K562 (cell line): ENCODE data around the gene SLC6A13. TPM values are rescaled to one million over a fixed set of nuclear protein-coding genes. Genes with fewer than 3 reads are reported as not detected.

Source experiments
- ATAC-seq: fragments of 200-7000 bp; cut with Tn5 transposase; 3 replicates; pipeline ENCODE4 v1.9.1; 2020; ENCODE audit warnings: moderate library complexity
- BruUV-seq: library from RNA; stranded (reverse); fragments of 400-500 nt; replicated peaks from 2 replicates; lab custom pipeline; 2021; lab: Mats Ljungman, UMichigan
- CTCF ChIA-PET: fragments of 300-600 bp; formaldehyde crosslinking; extraction: SDS; loops from one replicate; lab custom pipeline; 2021; ENCODE audit warnings: low intra/inter-chr PET ratio; lab: Yijun Ruan, JAX
- POLR2A ChIA-PET: fragments of 300-600, 350-650 bp; sonication (Branson Sonifier 250); formaldehyde crosslinking; extraction: SDS; loops from one replicate; lab custom pipeline; 2021; ENCODE audit warnings: antibody characterized with exemption, inconsistent platforms; lab: Yijun Ruan, JAX
- DNase-seq, 4 experiments: peaks; one replicate each; pipeline versions ENCODE4 v3.0.0 to v3.0.0-alpha.2; 2011 to 2018; ENCODE audit warnings: low spot score in 3 of 4, mixed read lengths in 3 of 4; ENCODE audit errors: extremely low read depth in 1 of 4
- FAIRE-seq: peaks from 2 replicates; lab custom pipeline; 2011; peaks lifted over from hg19 to GRCh38; lab: Jason Lieb, UNC
- H2AFZ ChIP-seq: 2 replicates; pipeline ENCODE4 v1.6.0; 2011; ENCODE audit warnings: low read depth, low read length, control low read depth, inconsistent platforms
- H3K27ac ChIP-seq: fragments of 200-600 bp; 3 replicates; pipeline ENCODE4 v1.8.0; 2011; ENCODE audit warnings: low read depth, mild to moderate bottlenecking, control low read depth, inconsistent platforms, low read length, moderate library complexity, mixed read lengths; ENCODE audit errors: extremely low read depth
- H3K27me3 ChIP-seq, 2 experiments: fragments of 300-600 bp in 1 of 2; 2 replicates in 1 of 2; 3 replicates in 1 of 2; pipeline versions ENCODE4 v1.6.0 to v1.8.0; 2011; ENCODE audit warnings: inconsistent platforms in 2 of 2, low read length in 2 of 2, mild to moderate bottlenecking in 1 of 2, mixed read lengths in 1 of 2, moderate library complexity in 1 of 2; ENCODE audit not compliant: control insufficient read depth in 2 of 2, insufficient read depth in 2 of 2
- H3K36me3 ChIP-seq: fragments of 300-600 bp; 3 replicates; pipeline ENCODE4 v1.8.0; 2011; ENCODE audit warnings: mild to moderate bottlenecking, low read length, inconsistent platforms; ENCODE audit not compliant: control insufficient read depth, insufficient read depth
- H3K4me1 ChIP-seq, 2 experiments: fragments of 200-600 bp in 1 of 2; replicated peaks in 1 of 2; 2 replicates in 1 of 2; 3 replicates in 1 of 2; pipeline versions ENCODE4 v1.5.1 to v1.8.0; 2011; ENCODE audit warnings: inconsistent platforms in 2 of 2, low read length in 2 of 2, mild to moderate bottlenecking in 1 of 2, mixed read lengths in 1 of 2, moderate library complexity in 1 of 2; ENCODE audit not compliant: control insufficient read depth in 2 of 2, insufficient read depth in 2 of 2
- H3K4me2 ChIP-seq: 2 replicates; pipeline ENCODE4 v1.6.1; 2011; ENCODE audit warnings: low read length, control low read depth, inconsistent platforms, mixed read lengths; ENCODE audit not compliant: insufficient read depth
- H3K4me3 ChIP-seq: fragments of 200-600 bp; sonication (generic), shearing (Covaris generic); 2 replicates; pipeline ENCODE4 v1.5.1; 2016; ENCODE audit warnings: control low read depth, inconsistent platforms
- H3K79me2 ChIP-seq: fragments of 200-600 bp; 3 replicates; pipeline ENCODE4 v1.8.0; 2011; ENCODE audit warnings: low read length, inconsistent platforms; ENCODE audit not compliant: control insufficient read depth, insufficient read depth
- H3K9ac ChIP-seq, 2 experiments: 2 replicates each; pipeline versions ENCODE4 v1.6.0 to v1.6.1; 2011; ENCODE audit warnings: low read depth in 2 of 2, low read length in 2 of 2, control low read depth in 1 of 2, inconsistent platforms in 1 of 2, mild to moderate bottlenecking in 1 of 2, mixed read lengths in 1 of 2; ENCODE audit not compliant: insufficient read depth in 1 of 2
- H3K9me1 ChIP-seq: one replicate; pipeline ENCODE4 v1.6.0; 2011; ENCODE audit warnings: inconsistent platforms, mild to moderate bottlenecking, low read length, moderate library complexity; ENCODE audit not compliant: control insufficient read depth, insufficient read depth
- H3K9me3 ChIP-seq: replicated peaks from 2 replicates; pipeline ENCODE4 v1.5.1; 2011; ENCODE audit warnings: low read depth, low read length, inconsistent platforms; ENCODE audit not compliant: control insufficient read depth, insufficient read depth
- H4K20me1 ChIP-seq: replicated peaks from 2 replicates; pipeline ENCODE4 v1.6.1; 2011; ENCODE audit warnings: low read length, inconsistent platforms, mixed read lengths; ENCODE audit not compliant: control insufficient read depth, insufficient read depth
- CTBP1 ChIP-seq: fragments of 450-650 bp; IDR thresholded peaks from 2 replicates; pipeline ENCODE4 v1.6.1; 2016; ENCODE audit warnings: borderline replicate concordance
- EGR1 ChIP-seq: fragments of 450-650 bp; conservative IDR thresholded peaks from 2 replicates; pipeline ENCODE4 v1.6.1; 2017; ENCODE audit warnings: mild to moderate bottlenecking
- EP400 ChIP-seq: fragments of 450-650 bp; IDR thresholded peaks from 2 replicates; pipeline ENCODE4 v1.6.1; 2017; ENCODE audit warnings: antibody characterized with exemption, mild to moderate bottlenecking, moderate library complexity
- HMBOX1 ChIP-seq: sonication (generic); IDR thresholded peaks from 2 replicates; pipeline ENCODE4 v1.6.1; 2016
- MAFK ChIP-seq: IDR thresholded peaks from 2 replicates; pipeline ENCODE4 v1.6.1; 2011; ENCODE audit warnings: low read length, improper control_type of control experiment
- MEIS2 ChIP-seq: fragments of 450-650 bp; IDR thresholded peaks from 2 replicates; pipeline ENCODE4 v1.6.1; 2014; ENCODE audit warnings: mild to moderate bottlenecking; ENCODE audit not compliant: partially characterized antibody
- PML ChIP-seq: IDR thresholded peaks from 2 replicates; pipeline ENCODE4 v1.6.1; 2012; ENCODE audit warnings: low read length, inconsistent platforms
- PRPF4 ChIP-seq: fragments of 200-400 bp; formaldehyde crosslinking; IDR thresholded peaks from one replicate; pipeline ENCODE4 v1.6.1; 2017; ENCODE audit warnings: low read length, low read depth, mild to moderate bottlenecking; ENCODE audit not compliant: insufficient read depth, poor library complexity, severe bottlenecking
- RCOR1 ChIP-seq, 2 experiments: IDR thresholded peaks; 2 replicates each; pipeline ENCODE4 v1.6.1; 2012; ENCODE audit warnings: low read depth in 2 of 2, low read length in 2 of 2, borderline replicate concordance in 1 of 2, improper control_type of control experiment in 1 of 2
- ZNF316 ChIP-seq: fragments of 450-650 bp; IDR thresholded peaks from 2 replicates; pipeline ENCODE4 v1.6.1; 2016
- ZNF384 ChIP-seq: IDR thresholded peaks from 2 replicates; pipeline ENCODE4 v1.6.1; 2012; ENCODE audit warnings: low read depth, low read length, improper control_type of control experiment
- ZNF696 ChIP-seq: fragments of 250-450 bp; sonication (Bioruptor Pico); conservative IDR thresholded peaks from 2 replicates; pipeline ENCODE4 v1.4.0; 2020; ENCODE audit warnings: mild to moderate bottlenecking, moderate library complexity
- WGBS: fragments of 100-300 bp; shearing (Covaris generic); methylation state at CpG from one replicate; pipeline ENCODE4 v1.1.6; 2016; ENCODE audit warnings: low coverage, mixed read lengths; ENCODE audit not compliant: insufficient coverage; ENCODE audit errors: missing lambda C conversion rate; 5-methylcytosine and 5-hydroxymethylcytosine counted together
- in situ Hi-C: fragments of 300-500 bp; cut with MboI; formaldehyde crosslinking; loops from 4 replicates; pipeline ENCODE4 v1.15.0; 2018; ENCODE audit warnings: inconsistent platforms, mixed read lengths
- intact Hi-C: fragments of 100-400 bp; cut with micrococcal nuclease; formaldehyde crosslinking; loops from 2 replicates; pipeline ENCODE4 v1.14.2; 2022
- polyA plus RNA-seq, 8 experiments: library from polyadenylated mRNA; depleted of rRNA in 4 of 8; stranded (reverse) in 5 of 8; unstranded in 3 of 8; fragments of >200 nt; fragmentation: Nextera tagmentation in 2 of 8; fragmentation: Illumina TruSeq in 1 of 8; extraction: Ambion mirVana in 2 of 8; extraction: Trizol in 1 of 8; gene quantifications; 2 replicates each; pipeline versions ENCODE4 v1.2.1 to v1.2.3, GENCODE V29; 2011 to 2014; ENCODE audit warnings: inconsistent platforms in 1 of 8, missing spikeins in 1 of 8
- total RNA-seq, 7 experiments: library from RNA; depleted of rRNA in 6 of 7; stranded (reverse); fragments of >200 nt in 6 of 7; fragmentation: Illumina TruSeq in 2 of 7; extraction: Trizol in 2 of 7; gene quantifications; 2 replicates each; pipeline versions ENCODE4 v1.2.1 to v1.2.3, GENCODE V29; 2011 to 2021; ENCODE audit warnings: low replicate concordance in 1 of 7
- TF ChIP-seq, protein P1 (sequence below), 2 experiments: IDR thresholded peaks in 1 of 2; conservative IDR thresholded peaks in 1 of 2; 2 replicates each; pipeline ENCODE4 v1.6.1; 2016; ENCODE audit warnings: low read depth in 2 of 2, mild to moderate bottlenecking in 1 of 2, missing compliant biosample characterization in 1 of 2, missing genetic modification characterization in 1 of 2, moderate library complexity in 1 of 2

Gene SLC6A13
- total and polyA plus RNA-seq, 9 of the 15 experiments (the other 6 are each of a cell fraction or from before 2014, with no cell fraction given): 0.06 to 0.33 (median 0.22) TPM; not detected in 4

GRCh38 chr12:256958-257357, 5.7 kb downstream of the SLC6A13 start:
- WGBS: 11% methylated on average over 3 of the region's 3 CpGs
- DNase-seq (peak in 2 of 4 experiments; percentile 11 to 14), ATAC-seq (peak; percentile 34; the same call in 2 of the 3 replicates), FAIRE-seq (no peak)
- H3K9me3 ChIP-seq: no peaks in the 10 kb centered on the region
- H3K4me1 ChIP-seq: no peaks in the 10 kb centered on the region; a peak in 3 of 5 replicates
- H4K20me1 ChIP-seq: no peaks in the 10 kb centered on the region
- no peak overlapping the region for H3K27ac ChIP-seq
- TF ChIP-seq ZNF384 (peak; percentile 41; the same call in 1 of the 2 replicates), ZNF316 (peak; percentile 39; the same call in 1 of the 2 replicates), ZNF696 (CRISPR knock-in tag) (no peak), RCOR1 (IDR thresholded peaks at IDR 0.05; ENCODE audit: borderline replicate concordance in 1 of 2, low read depth in 2 of 2, low read length in 2 of 2) (0 out of 4 replicates have a peak, but pooled peaks of 1 of the 2 experiments have one; percentile 23), PRPF4 (no peak), MAFK (peak; percentile 14; the same call in 1 of the 2 replicates), PML (no peak), MEIS2 (peak; percentile 55), EP400 (no peak), CTBP1 (0 out of 2 replicates have a peak, but pooled peaks have one; percentile 36), HMBOX1 (peak; percentile 22; the same call in 1 of the 2 replicates), EGR1 (peak; percentile 84)
- TF ChIP-seq, protein P1, sequence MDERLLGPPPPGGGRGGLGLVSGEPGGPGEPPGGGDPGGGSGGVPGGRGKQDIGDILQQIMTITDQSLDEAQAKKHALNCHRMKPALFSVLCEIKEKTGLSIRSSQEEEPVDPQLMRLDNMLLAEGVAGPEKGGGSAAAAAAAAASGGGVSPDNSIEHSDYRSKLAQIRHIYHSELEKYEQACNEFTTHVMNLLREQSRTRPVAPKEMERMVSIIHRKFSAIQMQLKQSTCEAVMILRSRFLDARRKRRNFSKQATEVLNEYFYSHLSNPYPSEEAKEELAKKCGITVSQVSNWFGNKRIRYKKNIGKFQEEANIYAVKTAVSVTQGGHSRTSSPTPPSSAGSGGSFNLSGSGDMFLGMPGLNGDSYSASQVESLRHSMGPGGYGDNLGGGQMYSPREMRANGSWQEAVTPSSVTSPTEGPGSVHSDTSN (CRISPR knock-in tag; IDR thresholded peaks at IDR 0.05; ENCODE audit: low read depth): no peak
- TF ChIP-seq, protein P1 (tag; conservative IDR thresholded peaks at IDR 0.05; ENCODE audit: low read depth): peak; percentile 35; the same call in 1 of the 2 replicates
- POLR2A ChIA-PET: no interaction called here
- no peak overlapping the region for H2AFZ ChIP-seq
- CTCF ChIA-PET: no interaction called here
- H3K79me2 ChIP-seq: no peaks in the 10 kb centered on the region
- no peak overlapping the region for H3K4me2 ChIP-seq
- no peaks in the 10 kb centered on the region for H3K36me3 ChIP-seq
- no TSS peak for BruUV-seq
- peaks cover 0 to 10% of the 10 kb centered on the region in 2 experiments; a peak in 1 of 5 replicates for H3K27me3 ChIP-seq
- H3K4me3 ChIP-seq: no peak overlapping the region
- no peak overlapping the region for H3K9ac ChIP-seq
- in situ Hi-C loops (no loop called here), intact Hi-C loops (no loop called here)
- no peaks in the 10 kb centered on the region for H3K9me1 ChIP-seq
